ENCODE data around the gene PIANP.

Gene PIANP

GRCh38 chr12:6703631-6704030 lies 3.0 kb upstream of the PIANP start:
- no peak for DNase-seq (ENCODE audit: low spot score)

DNA sequence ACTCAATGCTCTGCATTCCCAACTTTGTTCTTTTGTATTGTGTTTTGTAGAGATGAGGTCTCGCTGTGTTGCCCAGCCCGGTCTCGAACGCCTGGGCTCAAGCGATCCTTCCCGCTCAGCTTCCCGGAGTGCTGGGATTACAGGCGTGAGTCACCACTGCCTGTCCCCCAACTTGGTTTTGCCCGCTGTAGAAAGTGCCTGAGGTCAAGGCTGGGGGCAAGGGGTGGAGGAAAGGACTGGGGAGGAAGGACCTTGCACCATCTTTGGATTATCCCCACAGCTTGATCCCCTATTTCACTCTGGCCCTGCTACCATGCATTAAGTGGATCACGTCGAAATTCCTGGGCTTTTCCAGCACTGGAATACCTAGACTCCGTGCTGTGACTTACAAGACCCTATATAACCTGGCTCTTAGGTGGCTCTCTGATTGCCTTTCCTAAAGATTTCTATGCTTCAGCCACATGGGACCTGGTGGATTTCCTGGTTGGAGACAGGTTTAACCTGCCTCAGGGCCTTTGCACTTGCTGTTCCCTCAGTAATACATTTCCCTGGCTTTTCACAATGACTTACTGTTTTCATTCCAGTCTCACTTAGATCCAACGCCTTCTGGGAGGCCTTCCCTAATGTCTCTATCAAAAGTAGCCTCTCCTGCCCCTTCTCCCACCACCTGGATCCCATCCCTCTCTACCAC lies 608 bp upstream of the PIANP start:
- DNase-seq (ENCODE audit: low spot score): no peak

- DNase-seq (ENCODE audit: low spot score): peak; percentile 78
Observed at GRCh38 chr12:6699989-6700645, 498 bp downstream of the PIANP start.

DNA sequence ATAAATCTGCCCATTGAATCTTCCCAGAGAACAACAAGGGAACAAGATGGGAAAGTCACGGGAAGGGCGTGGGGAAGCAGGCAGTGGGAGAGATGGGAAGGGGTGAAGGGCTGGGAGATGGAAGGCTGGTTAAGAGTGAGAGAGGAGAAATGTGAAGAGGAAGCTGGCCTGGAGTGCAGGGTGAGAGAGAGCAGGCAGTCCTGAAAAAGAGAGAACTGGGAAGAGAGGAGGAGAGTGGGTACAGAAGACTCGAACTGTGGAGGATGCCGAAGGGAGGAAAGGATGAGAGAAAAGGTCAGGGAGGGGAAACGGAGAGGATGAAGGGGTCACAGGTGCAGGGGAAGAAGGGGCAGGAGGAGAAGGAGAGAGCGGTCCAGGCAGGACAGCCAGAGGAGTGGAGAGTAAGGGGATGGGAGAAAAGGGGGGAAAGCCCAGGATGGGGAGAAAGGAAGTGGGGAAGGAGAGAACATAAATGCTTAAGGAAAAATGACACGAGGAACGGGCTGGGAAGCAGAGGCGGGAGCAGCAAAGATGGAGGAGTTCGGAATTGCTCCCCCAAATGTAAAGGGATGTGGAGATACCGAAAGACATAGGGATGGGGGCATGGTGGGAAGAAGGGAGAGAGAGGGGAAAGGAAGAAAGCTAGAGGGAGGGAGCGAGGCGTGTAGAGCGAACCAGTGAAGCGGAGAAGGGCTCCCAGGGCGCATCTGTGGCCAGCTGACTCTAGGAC lies 1.2 kb downstream of the PIANP start:
- no peak for DNase-seq (ENCODE audit: low spot score)

DNA sequence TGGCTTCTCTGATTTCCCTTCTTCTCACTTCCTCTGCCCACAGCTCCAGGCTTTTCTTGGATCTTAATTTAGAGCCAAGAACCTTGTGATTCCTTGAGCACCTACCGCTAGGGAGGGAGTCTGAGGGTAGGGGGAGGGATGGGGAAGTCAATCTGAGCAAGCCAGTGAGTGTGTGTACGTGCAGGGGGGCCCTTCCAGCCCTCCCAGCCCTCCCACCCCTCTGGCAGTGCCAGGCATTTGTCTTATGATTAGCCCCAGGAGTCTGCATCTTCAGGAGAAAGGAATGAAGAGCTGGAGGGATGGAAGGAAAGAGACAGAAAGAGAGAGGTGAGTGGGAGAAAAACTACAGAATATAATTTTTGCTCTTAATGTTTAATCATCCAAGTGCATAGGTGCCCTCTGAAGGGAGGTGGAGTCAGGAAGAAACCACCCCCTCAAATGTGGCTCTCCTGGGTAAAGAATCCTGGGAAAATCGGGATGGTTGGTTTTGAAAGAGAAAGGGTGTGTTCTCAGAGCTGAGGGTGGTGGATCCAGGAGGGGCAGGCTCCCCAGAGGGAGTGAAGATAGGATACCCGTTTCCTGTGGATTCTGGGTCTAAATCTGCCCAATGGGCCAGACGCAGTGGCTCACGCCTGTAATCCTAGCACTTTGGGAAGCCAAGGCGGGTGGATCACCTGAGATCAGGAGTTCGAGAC lies 2.1 kb downstream of the PIANP start:
- DNase-seq (ENCODE audit: low spot score): no peak

DNA sequence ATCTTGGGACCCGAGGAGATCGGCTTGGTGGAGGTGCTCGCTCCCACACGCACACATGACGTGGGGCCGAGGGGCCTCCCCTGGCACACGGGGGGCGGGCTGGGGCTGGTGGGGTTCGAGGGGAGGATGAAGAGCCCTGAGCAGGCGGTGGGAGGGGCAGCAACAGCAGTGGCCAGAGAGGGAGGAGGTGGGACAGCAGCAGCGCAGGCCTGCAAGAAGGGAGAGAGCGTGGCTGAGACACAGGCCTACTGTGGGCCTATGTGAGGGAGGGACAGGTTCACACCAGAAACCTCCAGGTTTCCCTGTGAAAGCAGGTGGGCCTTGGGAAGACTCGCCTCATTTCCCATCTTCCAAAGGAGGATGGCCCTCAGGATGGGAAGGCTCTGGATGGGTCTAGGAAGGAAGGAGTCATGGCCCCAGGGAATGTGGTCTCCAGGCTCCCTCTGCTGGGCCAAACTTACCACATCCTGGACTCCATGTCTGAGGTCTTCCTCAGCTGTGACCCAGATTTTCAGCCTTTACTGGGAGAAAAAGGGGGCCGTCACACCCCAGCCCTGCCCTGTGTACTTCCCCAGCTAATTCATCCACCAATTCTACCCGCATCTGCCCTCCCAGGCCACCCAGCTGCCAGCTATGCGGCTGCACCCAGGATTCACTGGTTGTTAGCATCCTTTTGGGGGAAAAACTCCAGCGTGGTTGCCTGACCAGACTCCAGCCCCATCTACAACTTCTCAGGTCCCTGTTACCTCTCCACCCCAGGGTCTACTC lies 2.8 kb downstream of the PIANP start:
- peak; percentile 77 for DNase-seq (ENCODE audit: low spot score)

DNA sequence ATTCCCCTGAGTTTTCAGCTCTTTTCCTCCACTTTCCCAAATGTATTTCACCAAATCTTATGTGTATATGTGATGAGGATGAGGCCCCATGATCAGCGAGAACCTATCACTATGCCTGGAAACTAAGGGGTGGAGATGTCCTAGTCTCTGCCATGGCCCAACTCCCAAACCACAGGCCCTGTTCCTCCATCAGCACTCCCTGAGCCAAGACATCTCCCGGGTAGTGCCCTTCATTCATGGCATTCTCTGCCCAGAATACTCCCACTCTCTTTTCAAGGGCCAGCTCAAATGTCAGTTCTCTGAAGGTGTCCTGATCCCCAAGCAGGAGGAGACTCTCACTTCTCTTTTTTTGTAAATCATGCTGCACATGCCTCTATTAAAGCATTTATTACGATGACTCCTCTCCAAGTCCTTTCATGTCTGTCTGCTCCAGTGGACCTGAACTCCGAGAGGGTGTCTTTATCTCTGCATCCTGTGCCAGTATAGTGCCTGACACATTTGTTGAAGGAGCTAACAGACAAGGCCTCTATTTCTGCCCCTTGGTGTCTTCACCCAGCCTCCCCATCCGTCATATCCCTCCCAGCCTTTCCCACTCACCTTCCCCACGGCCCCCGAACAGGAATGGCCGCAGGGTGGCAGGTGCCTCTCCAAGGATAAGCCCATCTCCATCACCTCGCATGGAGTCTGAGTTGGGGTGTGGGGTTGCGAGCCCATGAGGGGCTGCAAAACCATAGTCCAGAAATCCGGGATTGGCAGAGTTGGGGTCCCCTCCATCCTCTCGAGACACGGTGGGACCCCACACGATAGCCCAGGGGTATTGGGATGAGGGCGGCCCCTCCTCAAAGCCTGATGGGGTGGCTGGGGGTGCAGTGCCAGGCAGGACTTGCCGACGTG lies 3.7 kb downstream of the PIANP start:
- DNase-seq (ENCODE audit: low spot score): no peak

DNA sequence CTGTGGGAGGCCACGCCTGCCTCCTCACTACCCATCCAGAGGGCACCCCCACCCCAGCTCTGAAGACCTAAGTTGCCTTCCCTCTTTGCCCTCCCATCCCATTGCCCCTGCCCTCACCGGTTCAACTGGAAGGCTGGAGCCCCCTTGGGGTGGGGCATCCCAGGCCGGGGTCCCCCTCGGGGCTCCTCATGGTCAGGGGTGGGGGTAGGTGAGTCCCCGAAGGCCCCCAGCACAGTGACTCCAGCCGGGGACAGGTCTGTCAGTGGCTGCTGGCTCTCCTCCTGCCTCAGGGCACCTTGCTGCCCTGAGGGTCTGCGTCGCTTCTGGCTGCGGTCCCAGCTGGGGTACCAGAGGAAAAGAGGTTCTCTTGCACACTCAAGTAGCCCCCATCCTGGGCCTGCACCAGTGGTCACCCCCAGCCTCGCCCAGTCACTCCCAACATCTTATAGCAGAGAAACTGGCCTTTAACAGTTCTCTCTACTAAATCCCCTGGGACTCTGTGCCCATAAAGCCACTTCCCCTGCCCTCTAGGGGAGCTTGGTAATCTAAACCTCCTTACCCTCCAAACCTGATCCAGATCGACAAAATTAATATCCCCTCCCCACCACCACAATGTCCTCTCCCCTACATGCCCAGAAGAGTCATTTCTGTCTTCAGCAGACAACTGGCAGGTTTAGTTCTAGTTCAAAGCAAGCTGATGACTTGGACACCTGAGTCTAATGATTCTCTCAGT lies 5.1 kb downstream of the PIANP start:
- DNase-seq (ENCODE audit: low spot score): no peak

- no peak for DNase-seq (ENCODE audit: low spot score)
Observed at GRCh38 chr12:6694701-6695100, 5.9 kb downstream of the PIANP start.

DNA sequence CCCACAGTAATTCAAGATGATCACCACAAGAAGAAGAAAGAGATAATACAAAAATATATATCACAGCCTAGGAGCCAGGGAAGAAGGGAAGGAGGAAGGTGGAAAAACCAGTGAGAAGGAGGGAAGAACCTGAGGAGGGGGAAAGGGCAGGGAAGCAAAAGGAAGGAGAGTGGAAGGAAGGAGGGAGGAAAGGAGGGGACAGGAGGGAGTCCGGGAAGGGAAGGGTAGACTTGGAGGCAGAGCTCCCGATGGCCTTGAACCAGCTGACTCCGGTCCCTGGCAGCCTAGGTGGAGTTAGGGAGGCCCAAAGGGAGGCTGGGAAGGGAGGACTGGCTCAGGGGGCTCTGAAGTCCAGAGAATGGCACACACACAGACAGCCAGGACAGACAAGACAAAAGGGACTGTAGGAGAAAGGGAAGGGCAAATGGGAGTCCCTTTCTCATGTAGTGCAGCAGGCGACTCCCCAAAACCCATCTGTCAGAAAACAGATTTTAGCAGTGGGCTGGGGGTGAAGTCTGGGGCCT lies 6.7 kb downstream of the PIANP start:
- no peak for DNase-seq (ENCODE audit: low spot score)

- no peak for DNase-seq (ENCODE audit: low spot score)
Observed at GRCh38 chr12:6692888-6693287, 7.7 kb downstream of the PIANP start.

- no peak for DNase-seq (ENCODE audit: low spot score)
Observed at GRCh38 chr12:6691473-6691872, 9.1 kb downstream of the PIANP start.

- DNase-seq (ENCODE audit: low spot score): peak; percentile 93
Observed at GRCh38 chr12:6688999-6689882, 11.4 kb downstream of the PIANP start, which contains the start of gene ZNF384. Gene ZNF384, minus strand, starts transcription at chr12:6689375. Its CDS starts 9,855 bp downstream, at chr12:6679520.

DNA sequence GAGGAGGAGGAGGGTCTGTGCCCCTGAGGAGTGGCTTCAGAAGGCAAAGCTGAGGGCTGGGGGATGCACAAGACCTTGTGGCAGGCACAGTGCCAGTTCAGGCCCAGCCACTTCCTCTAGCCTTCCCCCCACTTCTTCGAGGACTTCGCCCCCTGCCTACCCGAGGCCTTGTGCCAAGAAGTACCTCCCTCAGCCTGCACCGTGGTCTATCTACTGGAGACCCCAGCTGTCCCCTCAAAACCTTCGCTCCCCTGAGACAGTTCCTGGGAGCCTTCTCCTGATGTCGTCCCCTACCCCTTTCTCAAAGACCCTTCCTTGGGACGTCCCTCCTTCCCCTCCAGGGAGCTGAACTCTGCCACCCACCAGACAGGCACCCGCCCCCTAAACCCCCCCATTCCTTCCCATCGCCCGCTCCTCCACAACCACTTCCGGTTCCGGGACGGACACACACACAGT lies 12.0 kb downstream of the PIANP start:
- no peak for DNase-seq (ENCODE audit: low spot score)

DNA sequence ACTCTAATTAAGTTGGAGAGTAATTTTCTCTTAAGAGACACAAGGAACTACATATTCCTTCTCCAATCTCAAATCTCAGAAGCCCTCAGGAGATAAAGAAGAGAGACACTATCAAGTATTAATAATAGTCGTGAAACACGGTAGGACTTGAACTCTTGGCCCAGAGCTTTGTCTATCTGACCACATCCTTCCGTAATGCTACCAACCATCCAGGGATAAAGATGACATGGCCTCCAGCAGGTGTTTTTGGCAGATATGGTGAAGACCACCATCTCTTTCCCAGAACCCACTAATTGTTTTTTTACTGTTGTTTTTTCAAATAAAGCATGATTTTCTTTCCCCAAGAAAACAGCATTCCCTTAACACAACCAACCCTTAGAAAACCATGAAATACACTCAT lies 14.8 kb downstream of the PIANP start:
- DNase-seq (ENCODE audit: low spot score): no peak

DNA sequence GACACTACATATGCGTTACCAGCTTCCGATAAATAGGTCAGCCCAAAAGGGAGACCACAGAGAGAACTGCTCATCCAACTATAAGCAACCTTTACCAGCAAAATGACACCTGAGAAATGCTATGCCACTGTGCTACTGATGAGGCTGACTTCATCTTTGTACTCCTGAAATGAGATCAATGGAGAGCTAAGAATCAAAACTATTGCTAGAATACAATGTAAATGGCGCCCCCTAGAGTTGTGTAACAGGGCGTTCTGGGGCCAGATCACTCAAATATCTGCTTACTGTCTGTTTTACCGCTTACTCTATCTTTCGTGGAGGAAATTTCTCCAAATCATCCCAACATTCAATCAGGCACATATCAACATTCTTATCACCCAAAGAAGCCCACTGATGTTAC lies 16.0 kb downstream of the PIANP start:
- peak; percentile 57 for DNase-seq (ENCODE audit: low spot score)

GRCh38 chr12:6676962-6677361 lies 23.7 kb downstream of the PIANP start:
- DNase-seq (ENCODE audit: low spot score): no peak

DNA sequence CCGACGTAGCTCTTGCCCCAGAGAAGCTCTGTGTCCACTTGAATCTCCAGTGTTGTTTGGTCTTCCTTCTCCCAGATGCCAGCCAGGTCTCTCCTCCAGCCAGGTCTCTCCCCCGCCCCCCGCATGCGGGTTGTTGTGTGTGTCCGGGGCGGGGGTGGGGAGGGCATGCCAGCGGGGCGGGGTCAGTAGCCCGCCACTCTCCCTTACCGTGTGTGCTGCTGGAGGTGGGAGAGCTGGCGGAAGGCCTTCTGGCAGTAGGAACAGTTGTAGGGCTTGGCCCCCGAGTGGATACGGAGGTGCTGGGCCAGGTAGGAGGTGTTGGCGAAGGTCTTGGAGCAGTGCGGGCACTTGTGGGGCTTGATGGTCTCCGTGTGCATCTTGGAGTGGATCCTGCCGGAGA lies 28.5 kb downstream of the PIANP start:
- no peak for DNase-seq (ENCODE audit: low spot score)
